ENCODE results near the gene JPT1. TPM values are rescaled to one million over a fixed set of nuclear protein-coding genes. Genes with fewer than 3 reads are reported as not detected.

JPT1 gene, protein sequence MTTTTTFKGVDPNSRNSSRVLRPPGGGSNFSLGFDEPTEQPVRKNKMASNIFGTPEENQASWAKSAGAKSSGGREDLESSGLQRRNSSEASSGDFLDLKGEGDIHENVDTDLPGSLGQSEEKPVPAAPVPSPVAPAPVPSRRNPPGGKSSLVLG
- total RNA-seq (2022) (210 and 244 TPM in 2 replicates), Bru-seq, nascent RNA (percentile 86 among the genes with signal in this experiment), BruChase-seq, experiment 1, labeled RNA remaining after a 2-hour chase (percentile 86 among the genes with signal in this experiment), BruChase-seq, experiment 2, labeled RNA remaining after a 6-hour chase (percentile 93 among the genes with signal in this experiment)
- long read RNA-seq, partial matches to known transcripts, result 0 of 3 reads
- long read RNA-seq, other reads (novel, unspliced or antisense), result 3 of 3 reads

- CTCF ChIA-PET, result interaction anchor here (0.7 to 1.5 kb wide), 7 partner anchors 9 to 190 kb away, joined by 3 to 6 read pairs (median 3); no protein-coding TSS in a partner anchor
- POLR2A ChIA-PET, result interaction anchor here (0.6 to 1.4 kb wide), 11 partner anchors 9 to 106 kb away, joined by 3 to 7 read pairs (median 3); no protein-coding TSS in a partner anchor
- H3K9me3 ChIP-seq, result no peaks in the 10 kb centered on the region
- no TSS peak for BruUV-seq (replicated peaks)
- peaks cover 24% of the 10 kb centered on the region for H3K4me1 ChIP-seq
- no peaks in the 10 kb centered on the region for H3K27me3 ChIP-seq (replicated peaks; ENCODE audit: control insufficient read depth, insufficient read depth, low read length)
- DNase-seq, result peak; percentile 99 to 100
- H3K4me3 ChIP-seq (ENCODE audit: low read depth, low read length), result peak within 1 kb of the TSS; percentile 91
- peaks cover 40% of the 10 kb centered on the region for H3K4me1 Mint-ChIP-seq (ENCODE audit: low read depth, unreplicated experiment)
- peak within 1 kb of the TSS; percentile 95 for H3K27ac Mint-ChIP-seq (ENCODE audit: unreplicated experiment)
- H3K9me3 Mint-ChIP-seq (ENCODE audit: unreplicated experiment), result no peaks in the 10 kb centered on the region
- H3K27me3 Mint-ChIP-seq (ENCODE audit: insufficient read depth, unreplicated experiment), result no peaks in the 10 kb centered on the region
- H3K4me3 Mint-ChIP-seq (ENCODE audit: unreplicated experiment), result peak within 1 kb of the TSS; percentile 98
- intact Hi-C loops (cut with micrococcal nuclease; ENCODE audit: unreplicated experiment), result loop anchor here (2.0 kb wide), 1 partner anchor 24 kb away; the partner anchor contains the start of gene NT5C
- no peaks in the 10 kb centered on the region for H3K36me3 ChIP-seq (ENCODE audit: control insufficient read depth, insufficient read depth, low read length)
- TF ChIP-seq, protein P1, sequence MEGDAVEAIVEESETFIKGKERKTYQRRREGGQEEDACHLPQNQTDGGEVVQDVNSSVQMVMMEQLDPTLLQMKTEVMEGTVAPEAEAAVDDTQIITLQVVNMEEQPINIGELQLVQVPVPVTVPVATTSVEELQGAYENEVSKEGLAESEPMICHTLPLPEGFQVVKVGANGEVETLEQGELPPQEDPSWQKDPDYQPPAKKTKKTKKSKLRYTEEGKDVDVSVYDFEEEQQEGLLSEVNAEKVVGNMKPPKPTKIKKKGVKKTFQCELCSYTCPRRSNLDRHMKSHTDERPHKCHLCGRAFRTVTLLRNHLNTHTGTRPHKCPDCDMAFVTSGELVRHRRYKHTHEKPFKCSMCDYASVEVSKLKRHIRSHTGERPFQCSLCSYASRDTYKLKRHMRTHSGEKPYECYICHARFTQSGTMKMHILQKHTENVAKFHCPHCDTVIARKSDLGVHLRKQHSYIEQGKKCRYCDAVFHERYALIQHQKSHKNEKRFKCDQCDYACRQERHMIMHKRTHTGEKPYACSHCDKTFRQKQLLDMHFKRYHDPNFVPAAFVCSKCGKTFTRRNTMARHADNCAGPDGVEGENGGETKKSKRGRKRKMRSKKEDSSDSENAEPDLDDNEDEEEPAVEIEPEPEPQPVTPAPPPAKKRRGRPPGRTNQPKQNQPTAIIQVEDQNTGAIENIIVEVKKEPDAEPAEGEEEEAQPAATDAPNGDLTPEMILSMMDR (IDR thresholded peaks at IDR 0.05; ENCODE audit: insufficient read depth in 1 of 2, low read depth in 1 of 2, low read length in 1 of 2, severe bottlenecking in 1 of 2, unreplicated experiment in 1 of 2), result no peak
- H3K36me3 Mint-ChIP-seq (ENCODE audit: insufficient read depth, unreplicated experiment), result peaks cover 71% of the 10 kb centered on the region
Measured at GRCh38 chr17:75154195-75155106, at the start of gene JPT1. Gene JPT1 (minus strand): TSS chr17:75154512. CDS start chr17:75154397, 115 bp downstream.

GRCh38 chr17:75199886-75200618 lies 45.7 kb upstream of the JPT1 start:
- no TSS peak for BruUV-seq (replicated peaks)
- intact Hi-C loops (cut with micrococcal nuclease; ENCODE audit: unreplicated experiment), result loop anchor here (5.0 kb wide), 1 partner anchor 68 kb away; the partner anchor contains the start of gene NT5C
- Mint-ChIP-seq H3K4me1 (ENCODE audit: low read depth, unreplicated experiment) (peaks cover under 1% of the 10 kb centered on the region), H3K27ac (ENCODE audit: unreplicated experiment) (no peak overlapping the region), H3K4me3 (ENCODE audit: unreplicated experiment) (no peak overlapping the region), H3K9me3 (ENCODE audit: unreplicated experiment) (no peaks in the 10 kb centered on the region), H3K27me3 (ENCODE audit: insufficient read depth, unreplicated experiment) (no peaks in the 10 kb centered on the region), H3K36me3 (ENCODE audit: insufficient read depth, unreplicated experiment) (peaks cover 9% of the 10 kb centered on the region)
- ChIA-PET CTCF (interaction anchor here (2.4 to 4.0 kb wide), 2 partner anchors 11 to 86 kb away, joined by 7 to 58 read pairs; no protein-coding TSS in a partner anchor), POLR2A (no interaction called here)
- Histone ChIP-seq H3K27me3 (replicated peaks; ENCODE audit: control insufficient read depth, insufficient read depth, low read length) (no peaks in the 10 kb centered on the region), H3K4me1 (no peaks in the 10 kb centered on the region), H3K4me3 (ENCODE audit: low read depth, low read length) (no peak overlapping the region), H3K9me3 (no peaks in the 10 kb centered on the region), H3K36me3 (ENCODE audit: control insufficient read depth, insufficient read depth, low read length) (no peaks in the 10 kb centered on the region)
- DNase-seq, result no peak
- TF ChIP-seq, protein P1 (IDR thresholded peaks at IDR 0.05; ENCODE audit: insufficient read depth in 1 of 2, low read depth in 1 of 2, low read length in 1 of 2, severe bottlenecking in 1 of 2, unreplicated experiment in 1 of 2), result no peak

All from Caco-2 (cell line).